Fibroblast of mammary gland (primary cell): ENCODE results near the gene ATL3.

Source experiments
- DNase-seq: peaks from one replicate; pipeline ENCODE4 v3.0.0-alpha.2; 2010; ENCODE audit warnings: low read depth
- H3K4me3 ChIP-seq: 2 replicates; pipeline ENCODE4 v1.5.1; 2011; ENCODE audit warnings: low read depth, mild to moderate bottlenecking, low read length, moderate library complexity; ENCODE audit not compliant: control insufficient read depth
- CTCF ChIP-seq: conservative IDR thresholded peaks from 2 replicates; pipeline ENCODE4 v1.5.1; 2011; ENCODE audit warnings: low read depth, low read length, inconsistent platforms; ENCODE audit not compliant: control insufficient read depth, insufficient read depth

ATL3 gene

GRCh38 chr11:63671322-63672155, at the start of gene ATL3:
ATL3 (minus strand) TSS chr11:63671376; CDS start chr11:63671335, 41 bp downstream.
- peak; percentile 92 for DNase-seq
- TF ChIP-seq CTCF = no peak
- H3K4me3 ChIP-seq = peak within 1 kb of the TSS; percentile 78

- no peak for DNase-seq
- no peak overlapping the region for H3K4me3 ChIP-seq
- no peak for TF ChIP-seq CTCF
These were observed 49.4 kb upstream of the ATL3 start for GRCh38 chr11:63720611-63721010.

GRCh38 chr11:63719987-63720386, 48.8 kb upstream of the ATL3 start:
- TF ChIP-seq CTCF = no peak
- DNase-seq = peak; percentile 51

GRCh38 chr11:63719001-63719400, 47.8 kb upstream of the ATL3 start:
- no peak overlapping the region for H3K4me3 ChIP-seq
- no peak for TF ChIP-seq CTCF
- no peak for DNase-seq

More at GRCh38 chr11:63719987-63720386, 48.8 kb upstream of the ATL3 start:
- no peak overlapping the region for H3K4me3 ChIP-seq

GRCh38 chr11:63716046-63716445, 44.9 kb upstream of the ATL3 start:
- no peak overlapping the region for H3K4me3 ChIP-seq
- no peak for DNase-seq
- no peak for TF ChIP-seq CTCF

- no peak for DNase-seq
- H3K4me3 ChIP-seq = no peak overlapping the region
- TF ChIP-seq CTCF = no peak
These were observed 42.6 kb upstream of the ATL3 start for GRCh38 chr11:63713766-63714165.
